Neuronal stem cell (in vitro differentiated cells): ENCODE data around the gene NR2F6.

Experiments used
- DNase-seq: peaks from one replicate; pipeline ENCODE4 v3.0.0-alpha.2; 2013; ENCODE audit warnings: low spot score
- H2AFZ ChIP-seq: one replicate; pipeline ENCODE4 v1.6.1; 2013; ENCODE audit warnings: mild to moderate bottlenecking, low read length, inconsistent platforms
- H2AK5ac ChIP-seq: 2 replicates; pipeline ENCODE4 v1.6.1; 2013; ENCODE audit warnings: low read depth, mild to moderate bottlenecking, inconsistent platforms, low read length, moderate library complexity, mixed read lengths
- H2BK120ac ChIP-seq: 2 replicates; pipeline ENCODE4 v1.6.1; 2013; ENCODE audit warnings: low read depth, mild to moderate bottlenecking, inconsistent platforms, low read length, moderate library complexity, mixed read lengths
- H2BK12ac ChIP-seq: one replicate; pipeline ENCODE4 v1.6.1; 2013; ENCODE audit warnings: low read length, inconsistent platforms
- H2BK15ac ChIP-seq: 2 replicates; pipeline ENCODE4 v1.6.1; 2013; ENCODE audit warnings: mild to moderate bottlenecking, low read length, inconsistent platforms, mixed read lengths
- H2BK5ac ChIP-seq: one replicate; pipeline ENCODE4 v1.6.1; 2013; ENCODE audit warnings: inconsistent platforms, mild to moderate bottlenecking, low read length, moderate library complexity
- H3K14ac ChIP-seq: one replicate; pipeline ENCODE4 v1.6.1; 2013; ENCODE audit warnings: low read length, inconsistent platforms
- H3K18ac ChIP-seq: 2 replicates; pipeline ENCODE4 v1.6.1; 2013; ENCODE audit warnings: low read length, inconsistent platforms
- H3K23ac ChIP-seq: 2 replicates; pipeline ENCODE4 v1.6.1; 2013; ENCODE audit warnings: low read depth, mild to moderate bottlenecking, mixed read lengths, low read length, inconsistent platforms; ENCODE audit not compliant: poor library complexity
- H3K27ac ChIP-seq: replicated peaks from 3 replicates; pipeline ENCODE4 v1.5.1; 2013; ENCODE audit warnings: low read length, inconsistent platforms
- H3K27me3 ChIP-seq, 3 experiments: 2 replicates each; pipeline ENCODE4 v1.6.1; 2013; ENCODE audit warnings: low read length in 3 of 3, mild to moderate bottlenecking in 2 of 3, inconsistent platforms in 1 of 3, low read depth in 1 of 3, mixed read lengths in 1 of 3, moderate library complexity in 1 of 3; ENCODE audit not compliant: control insufficient read depth in 3 of 3, insufficient read depth in 3 of 3
- H3K36me3 ChIP-seq, 2 donors: replicated peaks in 1 of 2; 2 replicates each; pipeline ENCODE4 v1.6.1; 2013; ENCODE audit warnings: low read length in 2 of 2; ENCODE audit not compliant: control insufficient read depth in 2 of 2, insufficient read depth in 2 of 2
- H3K4ac ChIP-seq: 2 replicates; pipeline ENCODE4 v1.6.1; 2013; ENCODE audit warnings: inconsistent platforms, mild to moderate bottlenecking, low read length, moderate library complexity
- H3K4me1 ChIP-seq, 2 donors: 1 replicate in 1 of 2; 2 replicates in 1 of 2; pipeline ENCODE4 v1.6.1; 2013; ENCODE audit warnings: low read length in 2 of 2, low read depth in 1 of 2; ENCODE audit not compliant: control insufficient read depth in 2 of 2, insufficient read depth in 1 of 2
- H3K4me2 ChIP-seq: one replicate; pipeline ENCODE4 v1.6.1; 2013; ENCODE audit warnings: mild to moderate bottlenecking, low read length, inconsistent platforms; ENCODE audit not compliant: insufficient read depth, poor library complexity, severe bottlenecking
- H3K4me3 ChIP-seq, 2 donors: 2 replicates each; pipeline ENCODE4 v1.5.1; 2013; ENCODE audit warnings: low read length in 2 of 2, mild to moderate bottlenecking in 2 of 2, inconsistent platforms in 1 of 2, moderate library complexity in 1 of 2
- H3K79me1 ChIP-seq: one replicate; pipeline ENCODE4 v1.6.1; 2013; ENCODE audit warnings: low read depth, mild to moderate bottlenecking, inconsistent platforms, low read length, moderate library complexity
- H3K9ac ChIP-seq: one replicate; pipeline ENCODE4 v1.6.1; 2013; ENCODE audit warnings: mild to moderate bottlenecking, low read depth, low read length, inconsistent platforms; ENCODE audit not compliant: poor library complexity
- H3K9me3 ChIP-seq, 2 donors: replicated peaks in 1 of 2; 2 replicates each; pipeline versions ENCODE3 to v1.6.1; 2013; ENCODE audit warnings: low read length in 2 of 2, mild to moderate bottlenecking in 2 of 2, inconsistent platforms in 1 of 2, low read depth in 1 of 2, mixed read lengths in 1 of 2, moderate library complexity in 1 of 2; ENCODE audit not compliant: control insufficient read depth in 2 of 2, insufficient read depth in 1 of 2
- H4K8ac ChIP-seq: one replicate; pipeline ENCODE4 v1.6.1; 2013; ENCODE audit warnings: low read depth, mild to moderate bottlenecking, inconsistent platforms, low read length, moderate library complexity
- H4K91ac ChIP-seq: one replicate; pipeline ENCODE4 v1.6.1; 2013; ENCODE audit warnings: low read length, low read depth, mild to moderate bottlenecking, inconsistent platforms; ENCODE audit not compliant: poor library complexity
- WGBS, 2 donors: extraction: QIAGEN DNeasy Blood & Tissue Kit; methylation state at CpG; one replicate each; pipeline ENCODE4 v1.1.7; 2013; ENCODE audit warnings: missing lambda C conversion rate in 2 of 2, mixed read lengths in 1 of 2; ENCODE audit not compliant: insufficient read length in 2 of 2, insufficient replicate concordance in 1 of 2; ENCODE audit errors: extremely low coverage in 2 of 2; 5-methylcytosine and 5-hydroxymethylcytosine counted together

Gene NR2F6

DNA sequence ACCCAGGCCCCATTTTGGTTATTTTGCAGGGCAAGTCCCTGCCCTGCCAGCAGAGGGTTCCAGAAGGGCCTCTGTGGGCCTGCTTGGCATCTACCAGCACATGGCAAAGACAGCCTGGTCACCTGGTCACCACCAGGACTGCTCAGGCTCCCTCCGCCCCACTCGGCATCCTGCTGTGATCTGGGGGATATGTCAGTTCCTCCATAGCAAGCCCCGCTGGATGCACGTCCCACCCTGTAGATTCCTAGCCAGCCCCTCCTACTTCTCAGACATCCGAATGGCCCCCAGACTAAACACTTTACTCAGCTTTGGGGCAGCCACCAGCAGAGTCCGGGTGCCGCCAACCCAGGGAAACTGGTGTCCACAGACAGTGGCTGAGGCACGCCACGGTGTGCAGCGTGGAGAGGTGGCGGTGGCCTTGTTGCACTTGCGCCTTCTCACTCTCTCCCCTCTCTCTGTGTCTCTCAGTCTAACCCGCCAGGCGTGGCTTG is 62.4 kb downstream of the NR2F6 start:
- Histone ChIP-seq H2BK12ac (no peak overlapping the region), H3K4me3 (no peak overlapping the region), H3K9ac (peak overlapping the region; percentile 21), H3K4ac (no peak overlapping the region), H2BK120ac (no peak overlapping the region), H3K4me2 (no peak overlapping the region), H3K36me3 (peaks cover 27 to 83% of the 10 kb centered on the region in 2 donors), H4K91ac (no peak overlapping the region), H2BK15ac (no peak overlapping the region), H3K14ac (no peak overlapping the region), H2AFZ (no peak overlapping the region), H3K18ac (no peak overlapping the region), H3K9me3 (no peaks in the 10 kb centered on the region), H4K8ac (no peak overlapping the region), H2AK5ac (no peak overlapping the region), H3K27me3 (no peaks in the 10 kb centered on the region), H3K4me1 (no peaks in the 10 kb centered on the region), H3K79me1 (no peaks in the 10 kb centered on the region), H3K23ac (no peak overlapping the region), H2BK5ac (peak overlapping the region; percentile 24), H3K27ac (no peak overlapping the region)
- DNase-seq: no peak
- no CpG with 5 or more reads among the region's 14 CpGs for WGBS, 2 donors
